ENCODE data around the gene CHRNE.

CHRNE gene

GRCh38 chr17:4897785-4898184 is 5.1 kb downstream of the CHRNE start:
- Histone ChIP-seq H3K4me1 (ENCODE audit: insufficient read depth, low read length, severe bottlenecking) (peaks cover 27% of the 10 kb centered on the region), H3K9me2 (ENCODE audit: low read depth, low read length) (no peaks in the 10 kb centered on the region), H3K79me2 (ENCODE audit: insufficient read depth, low read length) (no peaks in the 10 kb centered on the region), H3F3A (ENCODE audit: insufficient read depth, low read length) (no peaks in the 10 kb centered on the region), H3K4me3 (ENCODE audit: low read depth, low read length, poor library complexity, severe bottlenecking) (no peak overlapping the region), H4K20me1 (ENCODE audit: insufficient read depth, low read length) (no peaks in the 10 kb centered on the region), H3K9me3 (ENCODE audit: low read length) (no peaks in the 10 kb centered on the region), H3K9ac (ENCODE audit: low read length) (no peak overlapping the region), H2AFZ (ENCODE audit: low read length) (no peak overlapping the region), H3K4me2 (ENCODE audit: low read length) (no peak overlapping the region), H3K27me3 (ENCODE audit: insufficient read depth, low read length) (no peaks in the 10 kb centered on the region), H3K27ac (ENCODE audit: low read depth, low read length, poor library complexity, severe bottlenecking) (no peak overlapping the region), H3K36me3 (ENCODE audit: insufficient read depth, low read length) (peaks cover 32% of the 10 kb centered on the region)
- no peak for TF ChIP-seq CTCF (IDR thresholded peaks at IDR 0.05; ENCODE audit: low read length)
- TF ChIP-seq EZH2 (IDR thresholded peaks at IDR 0.05; ENCODE audit: borderline replicate concordance, low read length) = no peak

DNA sequence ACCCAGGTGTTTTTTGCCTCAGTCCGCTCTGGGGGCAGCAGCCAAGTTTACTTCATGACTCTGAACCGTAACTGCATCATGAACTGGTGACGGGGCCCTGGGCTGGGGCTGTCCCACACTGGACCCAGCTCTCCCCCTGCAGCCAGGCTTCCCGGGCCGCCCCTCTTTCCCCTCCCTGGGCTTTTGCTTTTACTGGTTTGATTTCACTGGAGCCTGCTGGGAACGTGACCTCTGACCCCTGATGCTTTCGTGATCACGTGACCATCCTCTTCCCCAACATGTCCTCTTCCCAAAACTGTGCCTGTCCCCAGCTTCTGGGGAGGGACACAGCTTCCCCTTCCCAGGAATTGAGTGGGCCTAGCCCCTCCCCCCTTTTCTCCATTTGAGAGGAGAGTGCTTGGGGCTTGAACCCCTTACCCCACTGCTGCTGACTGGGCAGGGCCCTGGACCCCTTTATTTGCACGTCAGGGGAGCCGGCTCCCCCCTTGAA is 5.7 kb downstream of the CHRNE start:
- Histone ChIP-seq H3K36me3 (ENCODE audit: insufficient read depth, low read length) (peaks cover 35% of the 10 kb centered on the region), H3K4me2 (ENCODE audit: low read length) (no peak overlapping the region), H3K9me3 (ENCODE audit: low read length) (no peaks in the 10 kb centered on the region), H3K27ac (ENCODE audit: low read depth, low read length, poor library complexity, severe bottlenecking) (no peak overlapping the region), H3K9me2 (ENCODE audit: low read depth, low read length) (no peaks in the 10 kb centered on the region), H3F3A (ENCODE audit: insufficient read depth, low read length) (no peaks in the 10 kb centered on the region), H3K27me3 (ENCODE audit: insufficient read depth, low read length) (no peaks in the 10 kb centered on the region), H3K9ac (ENCODE audit: low read length) (no peak overlapping the region), H3K4me1 (ENCODE audit: insufficient read depth, low read length, severe bottlenecking) (peaks cover 23% of the 10 kb centered on the region), H4K20me1 (ENCODE audit: insufficient read depth, low read length) (no peaks in the 10 kb centered on the region), H3K4me3 (ENCODE audit: low read depth, low read length, poor library complexity, severe bottlenecking) (no peak overlapping the region), H3K79me2 (ENCODE audit: insufficient read depth, low read length) (no peaks in the 10 kb centered on the region), H2AFZ (ENCODE audit: low read length) (no peak overlapping the region)
- TF ChIP-seq EZH2 (IDR thresholded peaks at IDR 0.05; ENCODE audit: borderline replicate concordance, low read length) (no peak), CTCF (IDR thresholded peaks at IDR 0.05; ENCODE audit: low read length) (no peak)

GRCh38 chr17:4896332-4897197 is 6.3 kb downstream of the CHRNE start:
- no peaks in the 10 kb centered on the region for H3K79me2 ChIP-seq (ENCODE audit: insufficient read depth, low read length)
- H3F3A ChIP-seq (ENCODE audit: insufficient read depth, low read length) = no peaks in the 10 kb centered on the region
- H3K4me2 ChIP-seq (ENCODE audit: low read length) = no peak overlapping the region
- no peaks in the 10 kb centered on the region for H3K9me3 ChIP-seq (ENCODE audit: low read length)
- H3K9me2 ChIP-seq (ENCODE audit: low read depth, low read length) = no peaks in the 10 kb centered on the region
- no peak overlapping the region for H2AFZ ChIP-seq (ENCODE audit: low read length)
- no peak overlapping the region for H3K27ac ChIP-seq (ENCODE audit: low read depth, low read length, poor library complexity, severe bottlenecking)
- H3K4me1 ChIP-seq (ENCODE audit: insufficient read depth, low read length, severe bottlenecking) = peaks cover 23% of the 10 kb centered on the region
- peaks cover 40% of the 10 kb centered on the region for H3K36me3 ChIP-seq (ENCODE audit: insufficient read depth, low read length)
- H3K4me3 ChIP-seq (ENCODE audit: low read depth, low read length, poor library complexity, severe bottlenecking) = no peak overlapping the region
- H4K20me1 ChIP-seq (ENCODE audit: insufficient read depth, low read length) = no peaks in the 10 kb centered on the region
- TF ChIP-seq EZH2 (IDR thresholded peaks at IDR 0.05; ENCODE audit: borderline replicate concordance, low read length) (no peak), CTCF (IDR thresholded peaks at IDR 0.05; ENCODE audit: low read length) (no peak)
- no peaks in the 10 kb centered on the region for H3K27me3 ChIP-seq (ENCODE audit: insufficient read depth, low read length)
- H3K9ac ChIP-seq (ENCODE audit: low read length) = no peak overlapping the region
